ENCODE results near the gene GALM.
"Not testable (repeated sequence)": the region's sequence is repeated elsewhere in the genome, so short reads cannot be mapped to it uniquely, and the experiment has no call there.

GALM gene

GRCh38 chr2:38665854-38666555 is at the start of gene GALM:
Gene GALM, plus strand, starts transcription at chr2:38666114. Its CDS starts 48 bp downstream, at chr2:38666162.
- DNase-seq: peak; percentile 79 to 81

GRCh38 chr2:38617301-38617700 is 48.6 kb upstream of the GALM start:
- DNase-seq: no peak

GRCh38 chr2:38619458-38620164 is 46.3 kb upstream of the GALM start:
- DNase-seq: no peak

- DNase-seq: no peak
These were observed 45.5 kb upstream of the GALM start for GRCh38 chr2:38620282-38620977.

GRCh38 chr2:38621018-38621417 is 44.9 kb upstream of the GALM start:
- no peak for DNase-seq

GRCh38 chr2:38622210-38622609 is 43.7 kb upstream of the GALM start:
- DNase-seq: no peak

GRCh38 chr2:38626326-38627035 is 39.4 kb upstream of the GALM start:
- no peak for DNase-seq

- no peak for DNase-seq
These were observed 38.5 kb upstream of the GALM start for GRCh38 chr2:38627391-38627790.

GRCh38 chr2:38629684-38630083 is 36.2 kb upstream of the GALM start:
- DNase-seq: no peak

- no peak for DNase-seq
These were observed 33.9 kb upstream of the GALM start for GRCh38 chr2:38631976-38632375.

GRCh38 chr2:38632980-38633379 is 32.9 kb upstream of the GALM start:
- no peak for DNase-seq

- no peak for DNase-seq
These were observed 32.0 kb upstream of the GALM start for GRCh38 chr2:38633895-38634294.

GRCh38 chr2:38634684-38635083 is 31.2 kb upstream of the GALM start:
- DNase-seq: no peak

- no peak for DNase-seq
These were observed 30.8 kb upstream of the GALM start for GRCh38 chr2:38635139-38635538.

GRCh38 chr2:38636069-38636468 is 29.8 kb upstream of the GALM start:
- DNase-seq: no peak

GRCh38 chr2:38642373-38643017 is 23.4 kb upstream of the GALM start:
- not testable (repeated sequence) for DNase-seq

- no peak for DNase-seq
These were observed 22.8 kb upstream of the GALM start for GRCh38 chr2:38643021-38643671.

GRCh38 chr2:38643683-38644511 is 22.0 kb upstream of the GALM start:
- DNase-seq: peak in 1 of 2 experiments; percentile 22

GRCh38 chr2:38648107-38648761 is 17.7 kb upstream of the GALM start:
- DNase-seq: no peak

GRCh38 chr2:38649176-38649728 is 16.7 kb upstream of the GALM start:
- DNase-seq: no peak

All from activated T-cell treated with anti-CD3 and anti-CD28 coated beads, Interleukin-2, amount 50 U/mL, for 48 hours (primary cell).